HCT116 (cell line): ENCODE measurements around the gene PRELID1.

ENCODE experiments used
- ATF3 ChIP-seq: IDR thresholded peaks from 2 replicates; pipeline ENCODE4 v1.6.1; 2012
- CTCF ChIP-seq, 3 experiments: fragments of 200-600 bp in 1 of 3; sonication (generic) in 1 of 3; IDR thresholded peaks in 2 of 3; conservative IDR thresholded peaks in 1 of 3; 2 replicates each; pipeline ENCODE4 v1.5.1; 2012 to 2017; ENCODE audit warnings: low read depth in 2 of 3, low read length in 2 of 3, antibody characterized with exemption in 1 of 3, borderline replicate concordance in 1 of 3, control low read depth in 1 of 3, mild to moderate bottlenecking in 1 of 3, mixed read lengths in 1 of 3, mixed run types in 1 of 3, moderate library complexity in 1 of 3; ENCODE audit not compliant: insufficient read depth in 1 of 3
- EGR1 ChIP-seq: IDR thresholded peaks from 2 replicates; pipeline ENCODE4 v1.6.1; 2012; ENCODE audit warnings: low read depth
- EZH2 ChIP-seq: fragments of 200-600 bp; sonication (generic); IDR thresholded peaks from 2 replicates; pipeline ENCODE4 v1.6.1; 2017; ENCODE audit warnings: antibody characterized with exemption, mixed run types
- EZH2phosphoT487 ChIP-seq: fragments of 200-600 bp; IDR thresholded peaks from 2 replicates; pipeline ENCODE4 v1.6.1; 2018; ENCODE audit warnings: antibody characterized with exemption, borderline replicate concordance
- MAX ChIP-seq: IDR thresholded peaks from 2 replicates; pipeline ENCODE4 v1.6.1; 2012
- POLR2A ChIP-seq: IDR thresholded peaks from 2 replicates; pipeline ENCODE4 v1.7.0; 2011; ENCODE audit warnings: borderline replicate concordance; ENCODE audit not compliant: insufficient read depth, insufficient read length; ENCODE audit errors: extremely low read depth
- POLR2AphosphoS5 ChIP-seq: IDR thresholded peaks from 2 replicates; pipeline ENCODE4 v1.6.1; 2011; ENCODE audit warnings: mild to moderate bottlenecking, low read depth, low read length, moderate library complexity
- RAD21 ChIP-seq: IDR thresholded peaks from 2 replicates; pipeline ENCODE4 v1.6.1; 2012; ENCODE audit warnings: low read depth, mild to moderate bottlenecking
- REST ChIP-seq: IDR thresholded peaks from 2 replicates; pipeline ENCODE4 v1.6.1; 2012; ENCODE audit warnings: low read depth
- TCF7L2 ChIP-seq: IDR thresholded peaks from 2 replicates; pipeline ENCODE4 v1.7.0; 2011; ENCODE audit warnings: borderline replicate concordance, inconsistent platforms; ENCODE audit not compliant: insufficient read depth, insufficient read length; ENCODE audit errors: extremely low read depth
- YY1 ChIP-seq: IDR thresholded peaks from 2 replicates; pipeline ENCODE4 v1.6.1; 2011; ENCODE audit warnings: low read length, low read depth, moderate library complexity, mild to moderate bottlenecking; ENCODE audit not compliant: insufficient replicate concordance; ENCODE audit errors: extremely low read depth

GRCh38 chr5:177310757-177311391 lies 7.3 kb downstream of the PRELID1 start:
- TF ChIP-seq CTCF (IDR thresholded peaks at IDR 0.05 in 2 of 3, conservative IDR thresholded peaks at IDR 0.05 in 1 of 3; ENCODE audit: borderline replicate concordance in 1 of 3, insufficient read depth in 1 of 3, low read depth in 2 of 3, low read length in 2 of 3) (no peak), ATF3 (no peak), POLR2A (no peak), EZH2 (no peak), POLR2AphosphoS5 (no peak), MAX (no peak), REST (no peak), EGR1 (no peak), YY1 (no peak), RAD21 (no peak), TCF7L2 (no peak), EZH2phosphoT487 (no peak)
